DOHH2 (cell line): Measurements from ENCODE around the gene LIPF.

Experiments
- H3F3A ChIP-seq: fragments of 200-600 bp; sonication (generic), shearing (Covaris generic); 2 replicates; pipeline ENCODE4 v1.6.0; 2016; ENCODE audit warnings: antibody characterized with exemption, mild to moderate bottlenecking; ENCODE audit not compliant: control insufficient read depth, insufficient read depth
- H3K27ac ChIP-seq: fragments of 200-600 bp; sonication (generic); 2 replicates; pipeline ENCODE4 v1.5.1; 2014; ENCODE audit warnings: low read depth, mild to moderate bottlenecking, low read length, moderate library complexity
- H3K27me3 ChIP-seq: fragments of 200-600 bp; sonication (generic); 2 replicates; pipeline ENCODE4 v1.6.1; 2014; ENCODE audit warnings: mild to moderate bottlenecking, low read length, mixed read lengths; ENCODE audit not compliant: control insufficient read depth
- H3K36me3 ChIP-seq: fragments of 200-600 bp; sonication (generic); 2 replicates; pipeline ENCODE4 v1.6.1; 2014; ENCODE audit warnings: mild to moderate bottlenecking, low read length, moderate library complexity, mixed read lengths; ENCODE audit not compliant: control insufficient read depth
- H3K4me1 ChIP-seq: fragments of 200-600 bp; sonication (generic); 2 replicates; pipeline ENCODE4 v1.6.1; 2014; ENCODE audit warnings: mild to moderate bottlenecking, low read length, mixed read lengths; ENCODE audit not compliant: control insufficient read depth
- H3K4me2 ChIP-seq: fragments of 200-600 bp; sonication (generic); 2 replicates; pipeline ENCODE4 v1.6.0; 2014; ENCODE audit warnings: mild to moderate bottlenecking, low read length, moderate library complexity
- H3K4me3 ChIP-seq: fragments of 200-600 bp; sonication (generic); 2 replicates; pipeline ENCODE4 v1.5.1; 2014; ENCODE audit warnings: mild to moderate bottlenecking, low read length, mixed read lengths
- H3K79me2 ChIP-seq: fragments of 200-600 bp; sonication (generic); 2 replicates; pipeline ENCODE4 v1.6.1; 2014; ENCODE audit warnings: mild to moderate bottlenecking, low read length, mixed read lengths; ENCODE audit not compliant: control insufficient read depth
- H3K9me2 ChIP-seq: fragments of 200-600 bp; sonication (generic); replicated peaks from 2 replicates; pipeline ENCODE4 v1.6.1; 2014; ENCODE audit warnings: mild to moderate bottlenecking, low read length, mixed read lengths; ENCODE audit not compliant: control insufficient read depth
- H3K9me3 ChIP-seq: fragments of 200-600 bp; sonication (generic); 2 replicates; pipeline ENCODE4 v1.6.1; 2014; ENCODE audit warnings: antibody characterized with exemption, low read length, mixed read lengths; ENCODE audit not compliant: control insufficient read depth, insufficient read depth
- H4K20me1 ChIP-seq: fragments of 200-600 bp; sonication (generic); 2 replicates; pipeline ENCODE4 v1.6.0; 2014; ENCODE audit warnings: low read depth, mild to moderate bottlenecking, antibody characterized with exemption, low read length, moderate library complexity; ENCODE audit not compliant: control insufficient read depth, insufficient read depth
- CTCF ChIP-seq: fragments of 200-600 bp; sonication (generic); IDR thresholded peaks from one replicate; pipeline ENCODE4 v1.5.1; 2014; ENCODE audit warnings: antibody characterized with exemption, mild to moderate bottlenecking, low read depth, low read length; ENCODE audit not compliant: poor library complexity, severe bottlenecking
- EZH2phosphoT487 ChIP-seq: fragments of 200-600 bp; sonication (generic); IDR thresholded peaks from 2 replicates; pipeline ENCODE4 v1.6.1; 2017; ENCODE audit warnings: borderline replicate concordance, mild to moderate bottlenecking, antibody characterized with exemption, low read length, moderate library complexity, mixed read lengths

LIPF gene

GRCh38 chr10:88664142-88664541 is at the start of gene LIPF:
Gene LIPF, plus strand, starts transcription at chr10:88664442. Its CDS starts 2,856 bp downstream, at chr10:88667298.
- Histone ChIP-seq H3F3A (no peaks in the 10 kb centered on the region), H3K79me2 (no peaks in the 10 kb centered on the region), H3K4me3 (no peak within 1 kb of the TSS), H3K9me3 (no peaks in the 10 kb centered on the region), H3K4me1 (no peaks in the 10 kb centered on the region), H4K20me1 (no peaks in the 10 kb centered on the region), H3K27me3 (no peaks in the 10 kb centered on the region), H3K4me2 (no peak within 1 kb of the TSS), H3K27ac (no peak within 1 kb of the TSS), H3K9me2 (no peaks in the 10 kb centered on the region), H3K36me3 (no peaks in the 10 kb centered on the region)
- TF ChIP-seq CTCF, result no peak
- TF ChIP-seq EZH2phosphoT487, result no peak

GRCh38 chr10:88616250-88616977 is 47.8 kb upstream of the LIPF start:
- Histone ChIP-seq H3K4me3 (no peak overlapping the region), H3K27me3 (no peaks in the 10 kb centered on the region), H3K4me1 (no peaks in the 10 kb centered on the region), H3F3A (no peaks in the 10 kb centered on the region), H3K9me3 (no peaks in the 10 kb centered on the region), H3K36me3 (no peaks in the 10 kb centered on the region), H3K79me2 (no peaks in the 10 kb centered on the region), H3K4me2 (no peak overlapping the region), H3K27ac (no peak overlapping the region), H3K9me2 (no peaks in the 10 kb centered on the region; the same call in 1 of the 2 replicates), H4K20me1 (no peaks in the 10 kb centered on the region)
- TF ChIP-seq EZH2phosphoT487, result no peak
- TF ChIP-seq CTCF, result no peak

- Histone ChIP-seq H3K27ac (no peak overlapping the region), H3K36me3 (no peaks in the 10 kb centered on the region), H3K79me2 (no peaks in the 10 kb centered on the region), H3F3A (no peaks in the 10 kb centered on the region), H3K4me2 (no peak overlapping the region), H3K9me2 (no peaks in the 10 kb centered on the region; the same call in 1 of the 2 replicates), H3K4me1 (no peaks in the 10 kb centered on the region), H3K9me3 (no peaks in the 10 kb centered on the region), H4K20me1 (no peaks in the 10 kb centered on the region), H3K27me3 (no peaks in the 10 kb centered on the region), H3K4me3 (no peak overlapping the region)
- TF ChIP-seq EZH2phosphoT487, result no peak
- TF ChIP-seq CTCF, result no peak
Observed at GRCh38 chr10:88617772-88618300, 46.4 kb upstream of the LIPF start.
